COLO668 (cell line): ENCODE measurements around the gene FAM219B.

ENCODE experiments used
- DNase-seq: peaks from one replicate; lab custom pipeline; 2025; ENCODE audit not compliant: unreplicated experiment; lab: John Stamatoyannopoulos, UW

The FAM219B gene

GRCh38 chr15:74850393-74850792 is 56.3 kb downstream of the FAM219B start:
- no peak for DNase-seq
